GM12875 (cell line): ENCODE results near the gene FCER2.

ENCODE experiments used
- H3K4me3 ChIP-seq: one replicate; pipeline ENCODE4 v1.5.1; 2011; ENCODE audit warnings: low read depth, low read length, control low read depth
- CTCF ChIP-seq: IDR thresholded peaks from 2 replicates; pipeline ENCODE4 v1.5.1; 2011; ENCODE audit warnings: low read depth, mild to moderate bottlenecking, control low read depth, inconsistent platforms, low read length, moderate library complexity, borderline replicate concordance; ENCODE audit not compliant: insufficient read depth

Gene FCER2

DNA sequence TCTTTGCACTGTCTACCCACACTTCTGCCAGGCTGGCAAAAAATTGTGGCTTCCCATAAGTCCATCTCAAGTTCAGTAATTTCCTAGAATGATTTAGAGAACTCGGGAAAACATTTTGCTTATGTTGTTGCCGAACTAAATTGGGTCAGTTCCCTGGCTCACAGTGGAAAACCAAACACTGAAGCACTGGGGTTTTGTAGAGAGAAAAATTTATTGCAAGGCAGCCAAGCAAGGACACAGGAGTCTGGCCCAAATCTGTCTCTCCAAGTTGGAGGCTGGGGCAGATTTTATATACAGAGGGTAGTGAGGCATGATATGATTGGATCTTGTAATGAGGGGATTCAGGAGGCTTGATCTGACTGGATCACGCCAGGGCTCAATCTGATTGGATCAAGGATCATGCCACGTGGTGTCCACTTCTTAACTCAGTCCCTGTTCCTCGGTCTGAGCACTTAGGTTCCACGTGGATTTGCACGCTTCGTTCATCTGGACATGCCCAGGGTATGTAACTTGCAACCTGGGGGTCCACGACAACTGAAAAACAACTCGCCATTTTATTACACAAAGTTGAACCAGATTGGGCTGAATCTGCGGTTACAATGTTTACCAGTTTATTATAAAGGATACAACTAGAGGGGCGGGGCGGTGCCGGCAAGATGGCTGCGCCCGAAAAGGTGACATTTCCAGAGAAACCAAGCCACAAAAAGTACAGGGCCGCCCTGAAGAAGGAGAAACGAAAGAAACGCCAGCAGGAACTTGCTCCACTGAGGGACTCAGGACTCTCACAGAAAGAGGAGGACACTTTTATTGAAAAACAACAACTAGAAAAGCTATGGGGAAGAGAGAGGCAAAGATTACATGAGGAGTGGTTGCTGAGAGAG lies 38.1 kb upstream of the FCER2 start:
- no peak for TF ChIP-seq CTCF
- H3K4me3 ChIP-seq, result no peak overlapping the region

DNA sequence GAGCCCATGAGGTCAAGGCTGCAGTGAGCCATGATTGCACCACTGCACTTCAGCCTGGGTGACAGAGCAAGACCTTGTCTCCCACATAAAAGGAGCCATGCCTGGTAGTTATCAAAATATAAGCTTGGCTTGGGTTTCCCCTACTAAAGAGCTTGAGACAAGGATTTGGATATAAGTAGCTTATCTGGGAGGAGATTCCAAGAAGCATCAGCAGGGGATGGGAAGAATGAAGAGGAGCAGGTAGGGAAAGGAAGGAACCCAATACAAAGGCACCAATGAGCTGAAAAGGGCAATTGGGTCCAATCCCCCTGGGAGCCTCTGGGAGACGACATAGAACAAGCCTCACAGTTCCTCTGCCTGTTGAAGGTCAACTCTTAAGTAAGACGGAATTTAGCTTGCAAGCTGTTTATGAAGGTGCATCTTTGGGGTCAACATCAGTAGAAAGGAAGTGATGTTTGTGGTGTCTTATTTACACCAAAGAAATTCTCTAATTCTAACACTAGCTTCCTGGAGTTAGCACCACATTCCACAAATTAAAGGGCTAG lies 37.4 kb upstream of the FCER2 start:
- no peak overlapping the region for H3K4me3 ChIP-seq
- no peak for TF ChIP-seq CTCF

DNA sequence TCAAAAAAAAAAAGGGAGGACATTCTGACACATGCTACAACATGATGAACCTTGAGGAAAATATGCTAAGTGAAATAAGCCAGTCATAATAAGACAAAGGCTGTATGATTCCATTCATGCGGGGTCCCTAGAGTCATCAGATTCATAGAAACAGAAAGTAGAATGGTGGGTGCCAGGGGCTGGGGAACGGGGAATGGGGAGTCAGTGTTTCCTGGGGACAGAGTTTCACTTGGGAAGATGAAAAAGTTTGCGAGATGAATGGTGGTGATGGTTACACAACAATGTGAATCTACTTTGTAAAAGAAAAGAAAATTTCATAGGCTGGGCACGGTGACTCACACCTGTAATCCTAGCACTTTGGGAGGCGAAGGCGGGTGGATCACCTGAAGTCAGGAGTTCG lies 36.1 kb upstream of the FCER2 start:
- no peak for TF ChIP-seq CTCF
- H3K4me3 ChIP-seq, result no peak overlapping the region

DNA sequence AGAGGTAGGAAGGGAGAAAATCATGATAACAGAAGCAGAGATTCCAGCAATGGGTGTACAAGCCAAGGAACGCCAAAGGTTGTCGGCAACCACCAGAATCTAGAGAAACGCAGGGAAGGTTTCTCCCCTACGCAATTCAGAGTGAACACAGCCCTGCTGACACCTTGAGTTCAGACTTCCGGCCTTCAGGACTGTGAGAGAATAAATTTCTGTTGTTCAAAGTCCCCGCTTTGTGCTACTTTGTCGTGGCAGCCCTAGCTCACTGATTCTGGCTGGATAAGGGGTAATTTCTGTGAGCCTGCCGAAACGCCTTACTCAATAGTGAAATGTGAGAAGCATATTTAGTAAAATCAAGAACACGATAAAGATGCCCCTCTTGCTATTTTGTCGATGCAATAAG lies 35.3 kb upstream of the FCER2 start:
- TF ChIP-seq CTCF, result no peak
- no peak overlapping the region for H3K4me3 ChIP-seq

DNA sequence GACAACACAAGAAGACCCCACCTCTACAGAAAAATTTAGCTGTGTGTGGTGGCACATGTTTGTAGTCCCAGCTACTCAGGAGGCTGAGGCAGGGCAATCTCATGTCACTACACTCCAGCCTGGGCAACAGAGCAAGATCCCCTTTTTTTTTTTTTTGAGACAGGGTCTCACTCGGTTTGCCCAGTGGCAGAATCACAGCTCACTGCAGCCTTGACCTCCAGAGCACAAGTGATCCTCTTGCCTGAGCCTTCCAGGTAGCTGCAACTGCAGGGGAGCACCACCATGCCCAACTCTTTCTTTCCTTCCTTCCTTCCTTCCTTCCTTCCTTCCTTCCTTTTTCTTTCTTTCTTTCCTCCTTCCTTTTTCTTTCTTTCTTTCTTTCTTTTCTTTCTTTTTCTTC lies 34.2 kb upstream of the FCER2 start:
- no peak overlapping the region for H3K4me3 ChIP-seq
- TF ChIP-seq CTCF, result no peak

DNA sequence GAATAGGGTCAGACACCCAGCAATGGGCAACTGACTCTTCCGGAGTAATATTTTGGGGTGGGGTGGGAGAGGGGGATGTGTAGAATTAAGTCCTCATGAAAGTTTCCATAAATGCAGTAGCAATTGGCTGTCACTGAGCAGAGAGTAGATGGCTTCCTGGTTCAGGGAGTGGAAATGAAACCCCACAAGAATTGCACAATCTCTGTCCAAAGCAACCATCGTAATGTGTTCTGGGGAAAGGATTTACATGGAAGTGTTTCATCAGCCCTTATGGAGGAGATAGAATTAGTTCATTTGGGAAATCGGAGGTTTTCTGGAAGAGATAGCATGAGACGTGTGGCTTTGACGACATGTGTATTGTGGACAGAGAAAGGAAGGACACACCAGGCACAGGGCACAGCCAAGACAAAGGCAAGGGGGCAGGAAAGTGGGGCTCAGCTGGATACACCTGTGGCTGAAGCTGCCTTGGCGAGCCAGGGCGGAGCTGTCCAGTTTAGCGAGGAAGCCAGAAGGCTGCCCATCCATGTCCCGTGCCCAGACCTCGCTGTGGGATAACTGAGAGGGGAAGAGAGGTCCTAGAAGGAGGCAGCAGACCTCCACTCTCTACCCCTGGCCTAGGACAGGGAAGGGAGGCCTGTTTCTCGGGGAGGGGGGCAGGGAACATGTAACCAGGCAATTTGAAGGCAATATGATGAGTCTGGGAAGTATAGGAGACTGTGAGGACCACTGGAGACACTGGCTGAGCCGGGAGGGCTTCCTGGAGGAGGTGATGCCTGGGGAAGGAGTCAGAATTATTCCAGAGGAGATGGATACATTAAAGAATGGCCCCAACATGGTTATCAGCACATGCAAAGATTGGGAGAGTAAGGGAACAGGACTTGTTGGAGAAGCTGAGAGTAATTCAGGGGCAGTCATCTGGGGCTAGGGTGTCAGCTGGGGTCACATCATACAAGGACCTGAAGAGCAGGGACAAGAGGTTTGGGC lies 32.6 kb upstream of the FCER2 start:
- no peak overlapping the region for H3K4me3 ChIP-seq
- no peak for TF ChIP-seq CTCF
